Measurements from ENCODE around the gene WBP4. TPM values are rescaled to one million over a fixed set of nuclear protein-coding genes. Genes with fewer than 3 reads are reported as not detected.
A peak's percentile ranks its signal among the peaks of the same experiment; 100 is the strongest.
"Not testable (repeated sequence)": the region's sequence is repeated elsewhere in the genome, so short reads cannot be mapped to it uniquely, and the experiment has no call there.

The WBP4 gene
- total and polyA plus RNA-seq, 11 donors: 12.4 to 29.9 (median 20.6) TPM

DNA sequence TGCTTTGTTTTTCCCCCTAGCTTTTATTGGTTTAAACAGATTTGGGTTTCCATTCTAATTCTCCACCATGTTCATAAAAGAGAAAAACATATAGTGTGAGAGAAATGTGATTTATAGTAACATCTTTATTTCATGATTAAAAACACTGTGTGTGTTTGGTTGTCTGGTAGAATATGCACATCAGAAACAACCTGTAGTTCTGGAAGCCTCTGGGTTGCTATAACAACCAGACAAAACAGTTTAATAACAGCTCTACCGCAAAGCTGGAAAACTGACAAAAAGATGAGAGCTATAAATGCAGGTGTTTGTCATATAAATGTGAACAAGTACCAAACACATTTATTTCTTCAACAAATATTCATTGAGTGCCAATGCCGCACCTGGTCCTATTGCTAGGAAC is 61.5 kb downstream of the WBP4 start:
- ATAC-seq: no peak
- Histone ChIP-seq H3K4me1 (peaks cover 0 to 8% (median 0%) of the 10 kb centered on the region in 12 donors), H3K9me3 (no peaks in the 10 kb centered on the region), H3K27me3 (no peaks in the 10 kb centered on the region), H3K36me3 (peaks cover 0 to 2% (median 0%) of the 10 kb centered on the region in 9 donors), H3K4me3 (no peak overlapping the region), H3K27ac (no peak overlapping the region)
- DNase-seq: no peak
- intact Hi-C loops (cut with DNase I): no loop called here
- WGBS, 4 donors: 65 to 78% (median 72%) methylated on average over 2 of the region's 2 CpGs
- no peak for TF ChIP-seq POLR2A (IDR thresholded peaks at IDR 0.05)
- TF ChIP-seq, protein P1, sequence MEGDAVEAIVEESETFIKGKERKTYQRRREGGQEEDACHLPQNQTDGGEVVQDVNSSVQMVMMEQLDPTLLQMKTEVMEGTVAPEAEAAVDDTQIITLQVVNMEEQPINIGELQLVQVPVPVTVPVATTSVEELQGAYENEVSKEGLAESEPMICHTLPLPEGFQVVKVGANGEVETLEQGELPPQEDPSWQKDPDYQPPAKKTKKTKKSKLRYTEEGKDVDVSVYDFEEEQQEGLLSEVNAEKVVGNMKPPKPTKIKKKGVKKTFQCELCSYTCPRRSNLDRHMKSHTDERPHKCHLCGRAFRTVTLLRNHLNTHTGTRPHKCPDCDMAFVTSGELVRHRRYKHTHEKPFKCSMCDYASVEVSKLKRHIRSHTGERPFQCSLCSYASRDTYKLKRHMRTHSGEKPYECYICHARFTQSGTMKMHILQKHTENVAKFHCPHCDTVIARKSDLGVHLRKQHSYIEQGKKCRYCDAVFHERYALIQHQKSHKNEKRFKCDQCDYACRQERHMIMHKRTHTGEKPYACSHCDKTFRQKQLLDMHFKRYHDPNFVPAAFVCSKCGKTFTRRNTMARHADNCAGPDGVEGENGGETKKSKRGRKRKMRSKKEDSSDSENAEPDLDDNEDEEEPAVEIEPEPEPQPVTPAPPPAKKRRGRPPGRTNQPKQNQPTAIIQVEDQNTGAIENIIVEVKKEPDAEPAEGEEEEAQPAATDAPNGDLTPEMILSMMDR (IDR thresholded peaks at IDR 0.05): no peak

DNA sequence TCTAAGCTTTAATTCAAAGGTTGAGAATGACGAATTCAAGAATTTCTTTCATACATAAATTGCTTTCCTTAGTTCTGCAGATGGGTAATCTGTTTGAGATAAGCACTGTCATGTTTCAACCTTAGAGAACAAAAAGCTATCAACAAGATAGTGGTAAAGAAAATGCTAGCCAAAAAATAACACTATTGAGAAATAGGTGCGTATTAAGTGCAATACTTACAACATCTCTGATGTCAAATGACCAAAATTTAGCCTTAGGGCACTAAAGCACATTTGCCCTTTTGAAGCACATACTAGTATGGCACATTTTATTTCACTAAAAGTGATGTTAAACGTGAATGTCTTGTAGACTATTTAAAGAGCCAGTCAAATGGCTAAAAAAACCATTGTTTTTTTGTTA is 66.4 kb downstream of the WBP4 start:
- no peak for TF ChIP-seq POLR2A (IDR thresholded peaks at IDR 0.05)
- TF ChIP-seq, protein P1 (IDR thresholded peaks at IDR 0.05): no peak
- DNase-seq (no peak), ATAC-seq (no peak)
- Histone ChIP-seq H3K4me3 (no peak overlapping the region), H3K27ac (no peak overlapping the region), H3K36me3 (peaks cover 0 to 2% (median 0%) of the 10 kb centered on the region in 9 donors), H3K4me1 (peaks cover 0 to 45% (median 32%) of the 10 kb centered on the region in 12 donors), H3K27me3 (no peaks in the 10 kb centered on the region), H3K9me3 (no peaks in the 10 kb centered on the region)
- intact Hi-C loops (cut with DNase I): loop anchor here in 1 of 10 donors (5.0 kb wide), 1 partner anchor 50 kb away; no protein-coding TSS in a partner anchor
- WGBS, 4 donors: 77 to 85% (median 79%) methylated on average over 3 of the region's 3 CpGs

DNA sequence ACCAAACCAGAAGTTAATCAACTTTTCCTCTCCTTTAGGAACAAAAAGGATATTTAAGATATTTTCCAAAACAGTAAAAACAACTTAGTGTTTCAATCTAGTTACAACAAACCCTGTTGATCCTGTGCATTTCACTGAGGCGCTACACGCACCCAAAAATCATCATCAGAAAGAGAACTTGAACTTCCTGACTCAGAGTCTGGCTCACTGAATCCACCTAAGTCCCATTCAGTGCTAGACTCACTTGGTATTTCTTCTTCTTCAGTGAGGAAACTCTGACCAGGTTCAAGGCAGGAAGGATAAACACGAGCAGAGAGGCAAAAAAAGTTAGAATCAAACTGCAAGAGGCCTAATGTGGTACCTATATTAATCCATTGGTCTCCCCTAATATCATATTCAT is 69.0 kb downstream of the WBP4 start:
- WGBS, 4 donors: 79 to 82% (median 80%) methylated on average over 3 of the region's 3 CpGs
- H3K9me3 ChIP-seq: no peaks in the 10 kb centered on the region
- H3K4me1 ChIP-seq: peaks cover 0 to 54% (median 35%) of the 10 kb centered on the region in 12 donors
- no peak for DNase-seq
- H3K4me3 ChIP-seq: peak overlapping the region in 6 of 12 donors; percentile 1 to 21 (median 8)
- ATAC-seq: no peak
- peaks cover 0 to 2% (median 0%) of the 10 kb centered on the region in 9 donors for H3K36me3 ChIP-seq
- intact Hi-C loops (cut with DNase I): loop anchor here in 4 of 10 donors (5.0 kb wide), 3 partner anchors 62 to 132 kb away; partner anchors contain the start of genes KBTBD7 (in 2 of the 4), MTRF1 (in 1 of the 4) and WBP4 (in 1 of the 4)
- H3K27ac ChIP-seq: peak overlapping the region in 4 of 12 donors; percentile 5 to 35 (median 15)
- H3K27me3 ChIP-seq: no peaks in the 10 kb centered on the region
- TF ChIP-seq, protein P1 (IDR thresholded peaks at IDR 0.05): no peak
- no peak for TF ChIP-seq POLR2A (IDR thresholded peaks at IDR 0.05)

DNA sequence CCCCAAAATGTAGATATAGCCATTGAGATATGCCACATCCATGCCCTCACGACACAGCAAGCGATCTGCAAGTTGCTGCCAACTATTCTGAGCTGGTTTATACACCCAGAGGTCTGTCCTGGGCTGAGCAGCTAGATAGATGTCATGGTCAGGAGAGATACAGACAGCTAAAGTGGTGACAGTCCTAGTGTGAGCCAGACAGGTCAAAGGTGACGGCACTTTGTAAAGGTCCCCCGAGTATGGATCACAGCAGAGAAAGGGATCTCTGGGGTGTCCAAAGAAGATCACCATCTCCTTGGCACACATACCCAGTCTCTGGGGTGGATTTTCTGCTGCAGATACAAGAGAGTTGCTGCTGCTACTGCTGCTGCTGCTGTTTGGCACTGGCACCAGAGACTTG is 69.9 kb downstream of the WBP4 start:
- H3K36me3 ChIP-seq, ATAC-seq, H3K9me3 ChIP-seq, DNase-seq, H3K27me3 ChIP-seq: not testable (repeated sequence)
- 71 to 87% (median 80%) methylated on average over 4 of the region's 4 CpGs for WGBS, 4 donors
- Histone ChIP-seq H3K4me1 (peaks cover 0 to 54% (median 35%) of the 10 kb centered on the region in 12 donors), H3K4me3 (peak overlapping the region in 7 of 12 donors; percentile 1 to 88 (median 15)), H3K27ac (peak overlapping the region in 2 of 12 donors; percentile 23 to 35)
- intact Hi-C loops (cut with DNase I): loop anchor here in 4 of 10 donors (5.0 kb wide), 3 partner anchors 61 to 131 kb away; partner anchors contain the start of genes KBTBD7 (in 2 of the 4), MTRF1 (in 1 of the 4) and WBP4 (in 1 of the 4)

DNA sequence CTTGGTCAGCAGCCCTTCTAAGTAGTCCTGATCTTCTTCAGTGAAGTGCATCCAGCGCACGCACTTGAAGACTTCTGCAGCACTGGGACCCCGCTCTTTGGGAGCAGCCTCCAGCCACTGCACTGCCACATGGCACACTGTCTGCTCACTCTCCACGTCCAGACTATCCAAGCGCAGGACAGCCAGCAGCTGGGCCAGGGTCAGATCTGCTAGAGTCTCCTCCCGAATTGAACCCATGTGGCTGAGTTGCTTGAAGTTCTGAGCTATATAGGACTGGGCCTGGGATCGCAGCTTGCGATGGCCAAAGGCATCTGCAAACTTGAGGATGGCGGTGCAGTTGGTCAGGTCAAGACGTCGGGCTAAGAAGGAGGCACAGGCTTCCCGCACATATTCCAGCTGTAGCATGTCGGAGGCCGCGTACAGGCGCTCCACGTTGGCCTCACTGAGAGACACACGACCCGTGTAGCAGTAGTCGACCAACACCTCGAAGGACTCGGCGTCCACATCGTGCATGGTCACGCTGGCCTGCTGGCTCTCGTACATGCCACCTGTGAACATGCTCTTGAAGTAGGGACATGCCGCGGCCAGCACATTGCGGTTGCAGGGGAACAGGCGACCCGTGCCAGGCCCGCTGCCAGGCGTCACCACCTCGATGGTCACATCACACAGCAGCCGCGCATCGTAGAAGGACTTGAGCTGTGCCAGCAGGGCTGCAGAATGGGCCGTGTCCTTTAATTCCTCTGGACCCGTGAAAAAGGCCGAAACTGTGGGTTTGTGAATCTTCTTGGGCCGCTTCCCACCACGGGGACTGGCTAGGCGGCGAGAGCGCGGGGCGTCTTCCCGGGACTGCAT is 70.6 kb downstream of the WBP4 start:
- H3K9me3 ChIP-seq, H3K27me3 ChIP-seq, H3K36me3 ChIP-seq: not testable (repeated sequence)
- DNase-seq (peak; percentile 5 to 69 (median 42)), ATAC-seq (peak; percentile 28 to 35 (median 34))
- H3K27ac ChIP-seq: peak overlapping the region; percentile 77 to 91 (median 86)
- intact Hi-C loops (cut with DNase I): loop anchor here in 9 of 10 donors (1.0 to 5.0 kb wide), 6 partner anchors 60 to 130 kb away; partner anchors contain the start of genes KBTBD7 (in 9 of the 9), WBP4 (in 2 of the 9) and MTRF1 (in 1 of the 9)
- WGBS, 4 donors: 21 to 32% (median 25%) methylated on average over 17 to 48 of the region's 48 CpGs
- H3K4me1 ChIP-seq: peaks cover 0 to 54% (median 35%) of the 10 kb centered on the region in 12 donors
- H3K4me3 ChIP-seq: peak overlapping the region; percentile 64 to 88 (median 76)

Measured in heart left ventricle (tissue), 16 donors.